GM12878 (cell line): Measurements from ENCODE around the gene KRTAP9-8. TPM values are rescaled to one million over a fixed set of nuclear protein-coding genes. Genes with fewer than 3 reads are reported as not detected.

ENCODE experiments used
- ATAC-seq: fragments of 200-7000 bp; cut with Tn5 transposase; 3 replicates; pipeline ENCODE4 v1.9.1; 2020; ENCODE audit warnings: mild to moderate bottlenecking, moderate library complexity
- BruUV-seq: library from RNA; stranded (reverse); fragments of 400-500 nt; replicated peaks from 2 replicates; lab custom pipeline; 2021; lab: Mats Ljungman, UMichigan
- CTCF ChIA-PET: fragments of 300-600 bp; sonication (Branson Sonifier 250); formaldehyde crosslinking; extraction: SDS; loops from one replicate; lab custom pipeline; 2021; ENCODE audit warnings: inconsistent platforms; lab: Yijun Ruan, JAX
- POLR2A ChIA-PET: fragments of 350-600 bp; formaldehyde crosslinking; extraction: SDS; loops from one replicate; lab custom pipeline; 2021; ENCODE audit warnings: inconsistent platforms; lab: Charles Lee
- RAD21 ChIA-PET: fragments of 300-600 bp; sonication (Branson Sonifier 250); formaldehyde crosslinking; loops from one replicate; lab custom pipeline; 2023; ENCODE audit warnings: antibody characterized with exemption; ENCODE audit not compliant: unreplicated experiment; lab: Charles Lee
- SMC1A ChIA-PET: fragments of 300-600 bp; sonication (Branson Sonifier 250); formaldehyde crosslinking; loops from one replicate; lab custom pipeline; 2023; ENCODE audit not compliant: unreplicated experiment, uncharacterized antibody; lab: Charles Lee
- DNase-seq: peaks from one replicate; pipeline ENCODE4 v3.0.0-alpha.2; 2011; ENCODE audit warnings: low read depth, low spot score
- FAIRE-seq: peaks from 3 replicates; lab custom pipeline; 2011; peaks lifted over from hg19 to GRCh38; lab: Jason Lieb, UNC
- H2AFZ ChIP-seq: 2 replicates; pipeline ENCODE4 v1.6.0; 2011; ENCODE audit warnings: low read depth, low read length, control low read depth; ENCODE audit not compliant: control insufficient read depth
- H3K27ac ChIP-seq: 2 replicates; pipeline ENCODE4 v1.5.1; 2011; ENCODE audit warnings: control low read depth; ENCODE audit not compliant: control insufficient read depth, insufficient read depth
- H3K27me3 ChIP-seq, 2 experiments: replicated peaks in 1 of 2; 2 replicates each; pipeline versions ENCODE4 v1.6.0 to v1.6.1; 2011; ENCODE audit warnings: low read length in 1 of 2; ENCODE audit not compliant: control insufficient read depth in 2 of 2, insufficient read depth in 2 of 2
- H3K36me3 ChIP-seq, 2 experiments: 2 replicates each; pipeline ENCODE4 v1.5.1; 2011; ENCODE audit warnings: low read length in 1 of 2; ENCODE audit not compliant: control insufficient read depth in 2 of 2, insufficient read depth in 2 of 2
- H3K4me1 ChIP-seq: 2 replicates; pipeline ENCODE4 v1.6.1; 2011; ENCODE audit warnings: mild to moderate bottlenecking, low read length, moderate library complexity, mixed read lengths; ENCODE audit not compliant: control insufficient read depth, insufficient read depth
- H3K4me2 ChIP-seq: 2 replicates; pipeline ENCODE4 v1.6.0; 2011; ENCODE audit warnings: control low read depth; ENCODE audit not compliant: control insufficient read depth, insufficient read depth
- H3K4me3 ChIP-seq: fragments of 200-600 bp; sonication (generic); 2 replicates; pipeline ENCODE4 v1.5.1; 2016
- H3K79me2 ChIP-seq: 2 replicates; pipeline ENCODE4 v1.6.0; 2011; ENCODE audit warnings: low read length; ENCODE audit not compliant: control insufficient read depth, insufficient read depth
- H3K9ac ChIP-seq: 2 replicates; pipeline ENCODE4 v1.8.0; 2011; ENCODE audit warnings: low read length, control low read depth, mixed read lengths; ENCODE audit not compliant: control insufficient read depth, insufficient read depth
- H3K9me3 ChIP-seq: replicated peaks from 3 replicates; pipeline ENCODE4 v1.5.1; 2011; ENCODE audit warnings: mild to moderate bottlenecking, low read length; ENCODE audit not compliant: control insufficient read depth, insufficient read depth
- H4K20me1 ChIP-seq: 2 replicates; pipeline ENCODE4 v1.6.0; 2011; ENCODE audit not compliant: control insufficient read depth, insufficient read depth
- ASH2L ChIP-seq: fragments of 300-600, 200-600 bp; sonication (generic); IDR thresholded peaks from 2 replicates; pipeline ENCODE4 v1.6.1; 2017; ENCODE audit warnings: low read depth, mild to moderate bottlenecking, borderline replicate concordance
- CBX5 ChIP-seq: sonication (generic); IDR thresholded peaks from 2 replicates; pipeline ENCODE4 v1.6.1; 2016; ENCODE audit warnings: low read depth, moderate library complexity, mild to moderate bottlenecking, inconsistent platforms
- CHD2 ChIP-seq: IDR thresholded peaks from 2 replicates; pipeline ENCODE4 v1.6.1; 2011; ENCODE audit warnings: low read depth, low read length, improper control_type of control experiment, borderline replicate concordance
- EZH2 ChIP-seq: IDR thresholded peaks from 2 replicates; pipeline ENCODE4 v1.6.1; 2012; ENCODE audit warnings: low read depth, mild to moderate bottlenecking, control low read depth, inconsistent platforms, low read length, borderline replicate concordance; ENCODE audit not compliant: control insufficient read depth
- NFYA ChIP-seq: IDR thresholded peaks from 2 replicates; pipeline ENCODE4 v1.6.1; 2011; ENCODE audit warnings: low read depth, mild to moderate bottlenecking, low read length, improper control_type of control experiment, borderline replicate concordance
- PAX8 ChIP-seq: fragments of 450-650 bp; IDR thresholded peaks from 2 replicates; pipeline ENCODE4 v1.6.1; 2017; ENCODE audit warnings: mild to moderate bottlenecking, moderate library complexity
- POU2F2 ChIP-seq: IDR thresholded peaks from 3 replicates; pipeline ENCODE4 v1.6.1; 2011; ENCODE audit warnings: low read depth, mild to moderate bottlenecking, low read length, borderline replicate concordance
- RAD21 ChIP-seq: IDR thresholded peaks from 2 replicates; pipeline ENCODE4 v1.6.1; 2011; ENCODE audit warnings: mild to moderate bottlenecking, low read depth, low read length, moderate library complexity; ENCODE audit not compliant: insufficient read depth
- ZSCAN29 ChIP-seq: fragments of 450-650 bp; IDR thresholded peaks from 2 replicates; pipeline ENCODE4 v1.6.1; 2017; ENCODE audit warnings: mild to moderate bottlenecking, moderate library complexity
- WGBS: methylation state at CpG from one replicate; pipeline ENCODE4 v1.1.6; 2016; ENCODE audit warnings: low lambda C conversion rate; ENCODE audit not compliant: insufficient replicate concordance, insufficient coverage; ENCODE audit errors: missing lambda C conversion rate; 5-methylcytosine and 5-hydroxymethylcytosine counted together
- in situ Hi-C: fragments of 300-500 bp; cut with MboI; formaldehyde crosslinking; loops from 9 replicates; pipeline ENCODE4 v1.14.3; 2018; ENCODE audit warnings: mixed read lengths
- intact Hi-C: fragments of 100-400 bp; cut with micrococcal nuclease; formaldehyde crosslinking; loops from one replicate; pipeline ENCODE4 v1.14.2; 2022; ENCODE audit not compliant: unreplicated experiment
- polyA plus RNA-seq, 11 experiments: library from polyadenylated mRNA; depleted of rRNA in 4 of 11; unstranded in 6 of 11; stranded (reverse) in 5 of 11; fragments of >200 nt; fragmentation: Nextera tagmentation in 4 of 11; fragmentation: Illumina TruSeq in 1 of 11; extraction: Ambion mirVana in 4 of 11; extraction: Trizol in 1 of 11; gene quantifications; 1 replicate in 1 of 11; 2 replicates in 10 of 11; pipeline versions ENCODE4 v1.2.1 to v1.2.3, GENCODE V29; 2011 to 2016; ENCODE audit warnings: inconsistent platforms in 2 of 11, missing spikeins in 2 of 11, low read depth in 1 of 11
- total RNA-seq, 4 experiments: library from RNA; depleted of rRNA in 3 of 4; stranded (reverse); fragments of >200 nt in 3 of 4; fragmentation: Illumina TruSeq in 1 of 4; extraction: Trizol in 1 of 4; gene quantifications; 2 replicates each; pipeline versions ENCODE4 v1.2.1 to v1.2.3, GENCODE V29; 2013 to 2021
- TF ChIP-seq, protein P1 (sequence below): fragments of 450-650 bp; IDR thresholded peaks from 2 replicates; pipeline ENCODE4 v1.6.1; 2014; ENCODE audit warnings: mild to moderate bottlenecking
- TF ChIP-seq, protein P2 (sequence below): fragments of 450-650 bp; formaldehyde crosslinking; IDR thresholded peaks from 2 replicates; pipeline ENCODE4 v1.4.0; 2022; ENCODE audit warnings: mild to moderate bottlenecking, moderate library complexity

KRTAP9-8 gene
- total and polyA plus RNA-seq, 10 of the 15 experiments (the other 5 are each of a cell fraction or from before 2014, with no cell fraction given): not detected

DNA sequence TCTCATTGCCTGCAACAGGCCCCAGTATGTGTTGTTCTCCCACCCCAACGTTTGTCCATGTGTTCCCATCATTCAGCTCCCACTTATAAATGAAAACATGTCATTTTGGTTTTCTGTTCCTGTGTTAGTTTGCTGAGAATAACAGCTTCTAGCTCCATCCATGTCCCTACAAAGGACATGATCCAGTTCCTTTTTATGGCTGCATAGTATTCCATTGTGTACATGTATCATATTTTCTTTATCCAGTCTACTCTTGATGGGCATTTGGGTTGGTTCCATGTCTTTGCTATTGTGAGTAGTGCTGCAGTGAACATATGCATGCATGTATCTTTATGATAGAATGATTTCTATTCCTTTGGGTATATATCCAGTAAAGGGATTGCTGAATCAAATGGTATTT, 22.1 kb upstream of the KRTAP9-8 start (continued):
- no peak for TF ChIP-seq ZSCAN29
- no peak for TF ChIP-seq POU2F2
- TF ChIP-seq CHD2: no peak
- TF ChIP-seq ASH2L: no peak
- TF ChIP-seq EZH2: no peak
- TF ChIP-seq PAX8: no peak

DNA sequence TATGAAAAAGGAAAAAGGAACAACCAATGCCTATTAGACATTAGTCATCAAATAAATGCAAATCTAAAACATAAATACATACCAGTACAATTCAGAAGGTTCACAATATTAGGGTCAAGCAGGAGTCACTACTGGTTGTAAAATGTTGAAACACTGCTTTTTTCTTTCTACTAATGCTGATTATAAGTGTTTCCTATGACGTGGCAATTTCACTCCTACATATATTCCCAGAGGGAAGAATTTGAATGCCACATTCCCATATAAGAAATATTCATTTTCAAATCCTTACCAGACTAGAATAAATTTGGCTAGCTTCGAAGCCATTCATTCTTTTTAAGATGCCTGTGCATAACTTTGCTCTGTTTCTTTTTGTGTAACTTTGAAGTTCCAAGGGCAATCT, 14.0 kb upstream of the KRTAP9-8 start:
- FAIRE-seq (no peak), DNase-seq (no peak), ATAC-seq (no peak)
- Histone ChIP-seq H3K4me3 (no peak overlapping the region), H3K27me3 (peaks cover 0 to 3% of the 10 kb centered on the region in 2 experiments; a peak in 1 of 4 replicates), H3K36me3 (no peaks in the 10 kb centered on the region), H3K27ac (no peak overlapping the region), H3K9ac (no peak overlapping the region), H4K20me1 (no peaks in the 10 kb centered on the region), H2AFZ (no peak overlapping the region), H3K79me2 (no peaks in the 10 kb centered on the region), H3K4me2 (no peak overlapping the region), H3K9me3 (no peaks in the 10 kb centered on the region), H3K4me1 (no peaks in the 10 kb centered on the region)
- in situ Hi-C loops: no loop called here
- TF ChIP-seq RAD21: no peak
- BruUV-seq: no TSS peak
- CTCF ChIA-PET: no interaction called here
- RAD21 ChIA-PET: no interaction called here
- SMC1A ChIA-PET: no interaction called here
- 2% methylated on average over 2 of the region's 2 CpGs for WGBS
- intact Hi-C loops: no loop called here
- POLR2A ChIA-PET: no interaction called here

DNA sequence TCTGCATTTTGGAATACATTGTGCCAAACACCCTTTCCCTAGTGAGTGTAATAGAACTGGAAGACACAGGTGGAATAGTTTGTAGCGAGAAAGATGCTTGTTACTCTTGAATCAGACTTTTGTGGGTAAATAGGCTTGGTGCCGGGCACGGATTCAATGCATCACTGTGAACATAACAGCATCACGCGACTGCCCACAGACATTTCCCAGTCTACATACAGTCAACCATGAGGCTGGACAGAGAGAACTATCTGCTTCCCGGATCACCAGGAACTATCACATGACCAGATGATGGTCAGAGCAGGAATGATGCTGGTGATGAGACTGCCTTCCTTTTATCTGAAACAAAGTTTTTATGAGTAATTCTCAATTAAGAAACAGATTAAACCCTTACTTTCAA, 11.7 kb upstream of the KRTAP9-8 start:
- ChIA-PET RAD21 (no interaction called here), SMC1A (no interaction called here), POLR2A (no interaction called here), CTCF (interaction anchor here (0.6 kb wide), 1 partner anchor 323 kb away, joined by 3 read pairs; no protein-coding TSS in a partner anchor)
- H3K9ac ChIP-seq: no peak overlapping the region
- intact Hi-C loops: no loop called here
- peaks cover 0 to 3% of the 10 kb centered on the region in 2 experiments; a peak in 1 of 4 replicates for H3K27me3 ChIP-seq
- no TSS peak for BruUV-seq
- in situ Hi-C loops: no loop called here
- no peaks in the 10 kb centered on the region for H3K9me3 ChIP-seq
- no peaks in the 10 kb centered on the region for H4K20me1 ChIP-seq
- WGBS: 68% methylated on average over 6 of the region's 6 CpGs
- FAIRE-seq (no peak), DNase-seq (no peak), ATAC-seq (no peak)
- no peak overlapping the region for H2AFZ ChIP-seq
- no peaks in the 10 kb centered on the region for H3K79me2 ChIP-seq
- H3K4me1 ChIP-seq: no peaks in the 10 kb centered on the region
- no peaks in the 10 kb centered on the region for H3K36me3 ChIP-seq
- no peak overlapping the region for H3K4me3 ChIP-seq
- no peak overlapping the region for H3K4me2 ChIP-seq
- H3K27ac ChIP-seq: no peak overlapping the region
- TF ChIP-seq, protein P1, sequence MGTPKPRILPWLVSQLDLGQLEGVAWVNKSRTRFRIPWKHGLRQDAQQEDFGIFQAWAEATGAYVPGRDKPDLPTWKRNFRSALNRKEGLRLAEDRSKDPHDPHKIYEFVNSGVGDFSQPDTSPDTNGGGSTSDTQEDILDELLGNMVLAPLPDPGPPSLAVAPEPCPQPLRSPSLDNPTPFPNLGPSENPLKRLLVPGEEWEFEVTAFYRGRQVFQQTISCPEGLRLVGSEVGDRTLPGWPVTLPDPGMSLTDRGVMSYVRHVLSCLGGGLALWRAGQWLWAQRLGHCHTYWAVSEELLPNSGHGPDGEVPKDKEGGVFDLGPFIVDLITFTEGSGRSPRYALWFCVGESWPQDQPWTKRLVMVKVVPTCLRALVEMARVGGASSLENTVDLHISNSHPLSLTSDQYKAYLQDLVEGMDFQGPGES: no peak
- TF ChIP-seq NFYA: no peak
- no peak for TF ChIP-seq CBX5
- TF ChIP-seq, protein P2, sequence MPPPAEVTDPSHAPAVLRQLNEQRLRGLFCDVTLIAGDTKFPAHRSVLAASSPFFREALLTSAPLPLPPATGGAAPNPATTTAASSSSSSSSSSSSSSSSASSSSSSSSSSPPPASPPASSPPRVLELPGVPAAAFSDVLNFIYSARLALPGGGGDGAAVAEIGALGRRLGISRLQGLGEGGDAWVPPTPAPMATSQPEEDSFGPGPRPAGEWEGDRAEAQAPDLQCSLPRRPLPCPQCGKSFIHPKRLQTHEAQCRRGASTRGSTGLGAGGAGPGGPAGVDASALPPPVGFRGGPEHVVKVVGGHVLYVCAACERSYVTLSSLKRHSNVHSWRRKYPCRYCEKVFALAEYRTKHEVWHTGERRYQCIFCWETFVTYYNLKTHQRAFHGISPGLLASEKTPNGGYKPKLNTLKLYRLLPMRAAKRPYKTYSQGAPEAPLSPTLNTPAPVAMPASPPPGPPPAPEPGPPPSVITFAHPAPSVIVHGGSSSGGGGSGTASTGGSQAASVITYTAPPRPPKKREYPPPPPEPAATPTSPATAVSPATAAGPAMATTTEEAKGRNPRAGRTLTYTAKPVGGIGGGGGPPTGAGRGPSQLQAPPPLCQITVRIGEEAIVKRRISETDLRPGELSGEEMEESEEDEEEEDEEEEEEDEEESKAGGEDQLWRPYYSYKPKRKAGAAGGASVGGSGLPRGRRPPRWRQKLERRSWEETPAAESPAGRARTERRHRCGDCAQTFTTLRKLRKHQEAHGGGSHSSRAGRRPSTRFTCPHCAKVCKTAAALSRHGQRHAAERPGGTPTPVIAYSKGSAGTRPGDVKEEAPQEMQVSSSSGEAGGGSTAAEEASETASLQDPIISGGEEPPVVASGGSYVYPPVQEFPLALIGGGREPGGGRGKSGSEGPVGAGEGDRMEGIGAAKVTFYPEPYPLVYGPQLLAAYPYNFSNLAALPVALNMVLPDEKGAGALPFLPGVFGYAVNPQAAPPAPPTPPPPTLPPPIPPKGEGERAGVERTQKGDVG: no peak
